D721Med (cell line): ENCODE results near the gene DAP3.
A peak's percentile ranks its signal among the peaks of the same experiment; 100 is the strongest.
"Not testable (repeated sequence)": the region's sequence is repeated elsewhere in the genome, so short reads cannot be mapped to it uniquely, and the experiment has no call there.

ENCODE experiments used
- DNase-seq: peaks from one replicate; pipeline ENCODE4 v3.0.0; 2011; ENCODE audit warnings: low spot score; ENCODE audit not compliant: insufficient read length
- FAIRE-seq: peaks from 2 replicates; lab custom pipeline; 2011; peaks lifted over from hg19 to GRCh38; lab: Jason Lieb, UNC
- TF ChIP-seq, protein P1 (sequence below): IDR thresholded peaks from 2 replicates; pipeline ENCODE4 v1.5.1; 2012; ENCODE audit warnings: mild to moderate bottlenecking, control low read depth; ENCODE audit not compliant: insufficient read depth; ENCODE audit errors: missing control alignments

DAP3 gene

DNA sequence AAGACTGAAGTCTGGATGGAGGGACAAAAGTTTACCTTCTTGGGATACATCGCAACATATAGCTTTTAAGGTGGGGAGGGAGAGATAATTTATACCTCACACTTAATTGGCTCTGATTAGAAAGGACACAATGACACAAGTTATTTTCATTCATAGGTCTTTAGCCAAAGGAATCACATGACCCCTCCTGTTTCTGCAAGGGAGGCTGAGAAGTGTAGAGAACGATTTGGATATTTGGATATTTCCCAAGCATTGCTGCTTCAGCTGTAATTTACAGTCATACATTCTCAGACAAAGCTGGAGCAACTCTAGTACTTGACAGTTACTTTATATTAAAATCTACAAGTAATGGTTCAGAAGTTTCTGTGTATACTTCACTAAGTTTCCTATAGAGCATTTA, 24.2 kb downstream of the DAP3 start:
- no peak for DNase-seq
- TF ChIP-seq, protein P1, sequence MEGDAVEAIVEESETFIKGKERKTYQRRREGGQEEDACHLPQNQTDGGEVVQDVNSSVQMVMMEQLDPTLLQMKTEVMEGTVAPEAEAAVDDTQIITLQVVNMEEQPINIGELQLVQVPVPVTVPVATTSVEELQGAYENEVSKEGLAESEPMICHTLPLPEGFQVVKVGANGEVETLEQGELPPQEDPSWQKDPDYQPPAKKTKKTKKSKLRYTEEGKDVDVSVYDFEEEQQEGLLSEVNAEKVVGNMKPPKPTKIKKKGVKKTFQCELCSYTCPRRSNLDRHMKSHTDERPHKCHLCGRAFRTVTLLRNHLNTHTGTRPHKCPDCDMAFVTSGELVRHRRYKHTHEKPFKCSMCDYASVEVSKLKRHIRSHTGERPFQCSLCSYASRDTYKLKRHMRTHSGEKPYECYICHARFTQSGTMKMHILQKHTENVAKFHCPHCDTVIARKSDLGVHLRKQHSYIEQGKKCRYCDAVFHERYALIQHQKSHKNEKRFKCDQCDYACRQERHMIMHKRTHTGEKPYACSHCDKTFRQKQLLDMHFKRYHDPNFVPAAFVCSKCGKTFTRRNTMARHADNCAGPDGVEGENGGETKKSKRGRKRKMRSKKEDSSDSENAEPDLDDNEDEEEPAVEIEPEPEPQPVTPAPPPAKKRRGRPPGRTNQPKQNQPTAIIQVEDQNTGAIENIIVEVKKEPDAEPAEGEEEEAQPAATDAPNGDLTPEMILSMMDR = no peak
- peak; percentile 16 for FAIRE-seq

DNA sequence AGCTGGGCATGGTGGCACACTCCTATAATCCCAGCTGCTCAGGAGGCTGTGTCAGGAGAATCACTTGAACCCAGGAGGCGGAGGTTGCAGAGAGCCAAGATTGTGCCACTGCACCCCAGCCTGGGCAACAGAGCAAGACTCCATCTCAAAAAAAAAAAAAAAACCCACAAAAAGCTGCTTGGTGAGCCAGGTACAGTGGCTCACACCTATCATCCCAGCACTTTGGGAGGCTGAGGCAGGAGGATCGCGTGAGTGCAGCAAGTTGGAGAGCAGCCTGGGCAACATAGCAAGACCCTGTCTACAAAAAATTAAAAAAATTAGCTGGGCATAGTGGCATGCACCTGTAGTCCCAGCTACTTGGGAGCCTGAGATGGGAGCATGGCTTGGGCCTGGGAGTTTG, 26.2 kb downstream of the DAP3 start:
- FAIRE-seq, DNase-seq: not testable (repeated sequence)

DNA sequence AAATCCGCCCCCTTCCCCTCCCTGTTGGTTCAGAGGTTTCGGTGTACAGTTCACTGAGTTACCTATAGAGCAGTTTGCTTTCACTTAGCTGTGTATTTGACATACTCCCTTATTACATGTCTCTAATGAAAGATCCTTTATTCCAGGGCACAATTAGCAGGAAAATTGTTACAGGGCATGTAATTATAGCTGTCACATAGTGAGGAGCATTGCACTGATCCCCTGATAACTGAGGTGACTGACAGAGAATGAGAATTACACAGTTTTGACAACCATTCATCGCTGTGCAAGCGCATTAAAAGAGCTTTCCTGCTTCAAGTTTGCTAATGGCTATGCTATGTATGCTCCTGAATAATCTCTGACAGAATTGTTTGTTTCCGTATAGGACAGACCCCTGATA, 26.9 kb downstream of the DAP3 start:
- TF ChIP-seq, protein P1 = no peak
- DNase-seq (no peak), FAIRE-seq (no peak)

DNA sequence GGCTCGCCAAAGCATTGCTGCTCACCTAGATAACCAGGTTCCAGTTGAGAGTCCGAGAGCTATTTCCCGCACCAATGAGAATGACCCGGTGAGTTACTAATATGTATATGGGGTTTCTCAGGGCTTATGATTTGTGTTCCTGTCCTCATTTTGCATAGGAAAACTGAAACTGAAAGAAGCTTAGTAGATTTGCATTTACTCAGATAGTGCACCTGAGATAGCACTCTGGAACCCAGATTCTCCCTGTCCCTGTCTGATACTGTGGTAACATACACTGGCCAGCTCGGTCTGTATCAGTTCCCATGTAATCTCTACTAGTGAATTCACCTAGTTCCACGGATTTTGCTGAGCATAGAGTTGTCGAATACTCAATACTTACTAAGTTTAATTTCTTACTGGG, 28.1 kb downstream of the DAP3 start:
- DNase-seq (no peak), FAIRE-seq (no peak)
- TF ChIP-seq, protein P1 = no peak

DNA sequence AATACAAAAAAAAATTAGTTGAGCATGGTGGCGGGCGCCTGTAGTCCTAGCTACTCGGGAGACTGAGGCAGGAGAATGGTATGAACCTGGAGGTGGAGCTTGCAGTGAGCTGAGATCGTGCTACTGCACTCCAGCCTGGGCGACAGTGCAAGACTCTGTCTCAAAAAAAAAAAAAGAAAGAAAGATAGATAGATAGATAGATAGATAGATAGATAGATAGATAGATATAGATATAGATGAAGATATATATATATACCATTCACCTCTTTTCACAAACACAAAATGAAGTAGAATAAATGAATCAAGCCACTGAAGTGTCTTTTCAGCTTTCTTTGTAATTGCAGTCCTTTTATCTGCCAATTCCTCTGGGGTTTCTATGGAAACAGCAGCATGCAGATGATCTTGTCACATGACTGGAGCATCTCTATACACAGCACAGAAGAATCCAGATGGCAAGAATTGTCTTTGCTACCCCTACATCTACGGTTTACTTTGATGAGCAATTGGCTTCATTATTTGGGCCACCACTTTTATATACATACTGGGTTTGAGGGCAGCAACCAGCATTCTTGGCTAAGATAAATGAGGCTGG, 29.7 kb downstream of the DAP3 start:
- DNase-seq = not testable (repeated sequence)

DNA sequence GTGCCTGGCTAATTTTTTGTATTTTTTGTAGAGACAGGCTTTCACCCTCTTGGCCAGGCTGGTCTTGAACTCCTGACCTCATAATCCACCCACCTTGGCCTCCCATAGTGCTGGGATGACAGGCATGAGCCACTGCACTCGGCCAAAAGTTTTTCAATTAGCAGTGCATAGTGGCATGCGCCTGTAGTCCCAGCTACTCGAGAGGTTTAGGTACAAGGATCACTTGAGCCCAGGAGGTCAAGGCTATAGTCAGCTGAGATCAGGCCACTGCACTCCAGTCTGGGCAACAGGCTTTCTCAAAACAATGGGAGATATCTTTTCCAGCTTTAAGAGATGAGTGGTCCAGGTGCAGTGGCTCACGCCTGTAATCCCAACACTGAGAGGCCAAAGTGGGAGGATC, 30.8 kb downstream of the DAP3 start:
- TF ChIP-seq, protein P1 = no peak
- no peak for FAIRE-seq
- DNase-seq = no peak

More for the DNA sequence above, 29.7 kb downstream of the DAP3 start:
- not testable (repeated sequence) for FAIRE-seq

DNA sequence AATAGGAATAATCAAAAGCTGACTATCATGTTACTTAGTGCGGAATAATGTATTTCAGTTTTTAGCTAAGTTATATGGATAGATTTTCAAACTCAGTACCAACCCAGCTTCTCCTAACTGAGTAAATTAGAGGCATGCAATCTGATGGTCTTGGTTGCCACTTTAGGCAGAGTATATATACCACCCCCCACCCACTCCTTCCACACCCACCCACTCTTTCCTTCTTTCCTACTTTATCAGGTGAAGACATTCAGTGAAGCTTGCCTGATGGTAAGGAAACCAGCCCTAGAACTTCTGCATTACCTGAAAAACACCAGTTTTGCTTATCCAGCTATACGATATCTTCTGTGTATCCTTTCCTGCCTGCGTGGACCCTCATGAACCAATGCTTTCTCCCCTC, 36.3 kb downstream of the DAP3 start:
- TF ChIP-seq, protein P1 = no peak

DNA sequence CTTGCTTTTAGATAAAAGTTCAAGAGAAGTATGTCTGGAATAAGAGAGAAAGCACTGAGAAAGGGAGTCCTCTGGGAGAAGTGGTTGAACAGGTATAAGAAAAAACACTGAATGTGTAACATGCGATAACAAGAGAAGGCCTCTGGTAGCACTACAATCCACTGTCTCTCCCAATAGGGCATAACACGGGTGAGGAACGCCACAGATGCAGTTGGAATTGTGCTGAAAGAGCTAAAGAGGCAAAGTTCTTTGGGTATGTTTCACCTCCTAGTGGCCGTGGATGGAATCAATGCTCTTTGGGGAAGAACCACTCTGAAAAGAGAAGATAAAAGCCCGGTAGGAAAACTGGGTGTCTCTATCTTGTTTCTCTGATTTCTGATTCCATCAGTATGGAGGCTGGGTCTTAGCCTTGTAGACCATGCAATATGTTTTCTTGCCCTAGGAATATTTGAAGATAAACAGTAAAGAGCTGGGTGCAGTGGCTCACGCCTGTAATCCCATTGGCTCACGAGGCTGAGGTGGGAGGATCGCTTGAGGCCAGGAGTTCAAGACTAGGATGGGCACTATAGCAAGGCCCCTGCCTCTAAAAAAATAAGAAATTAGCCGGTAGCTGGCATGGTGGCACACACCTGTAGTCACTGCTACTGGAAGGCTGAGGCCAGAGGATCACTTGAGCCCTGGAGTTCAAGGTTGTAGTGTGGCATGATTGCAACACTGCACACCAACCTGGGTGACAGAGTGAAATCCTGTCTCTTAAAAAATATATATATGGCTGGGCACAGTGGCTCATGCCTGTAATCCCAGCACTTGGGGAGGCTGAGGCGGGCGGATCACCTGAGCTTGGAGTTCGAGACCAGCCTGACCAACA, 40.4 kb downstream of the DAP3 start:
- FAIRE-seq (peak; percentile 29), DNase-seq (no peak)
- TF ChIP-seq, protein P1 = peak; percentile 78

More for the DNA sequence above, 36.3 kb downstream of the DAP3 start:
- FAIRE-seq (no peak), DNase-seq (no peak)
